Ectodermal cell (in vitro differentiated cells): ENCODE measurements around the gene OR52K1.
"Not testable (repeated sequence)": the region's sequence is repeated elsewhere in the genome, so short reads cannot be mapped to it uniquely, and the experiment has no call there.

Source experiments
- H3K27ac ChIP-seq: 2 replicates; pipeline ENCODE4 v1.7.0; 2013; ENCODE audit warnings: mild to moderate bottlenecking, low read depth, low read length; ENCODE audit not compliant: insufficient read depth, poor library complexity, severe bottlenecking
- H3K27me3 ChIP-seq: 2 replicates; pipeline ENCODE4 v1.7.0; 2013; ENCODE audit warnings: mild to moderate bottlenecking, low read length; ENCODE audit not compliant: insufficient read depth, control insufficient read depth, poor library complexity, severe bottlenecking
- H3K36me3 ChIP-seq: one replicate; pipeline ENCODE4 v1.7.0; 2013; ENCODE audit warnings: low read length; ENCODE audit not compliant: control insufficient read depth, insufficient read depth
- H3K4me1 ChIP-seq: one replicate; pipeline ENCODE4 v1.7.0; 2013; ENCODE audit warnings: low read length; ENCODE audit not compliant: control insufficient read depth, insufficient read depth
- H3K4me3 ChIP-seq: 2 replicates; pipeline ENCODE4 v1.7.0; 2013; ENCODE audit warnings: low read depth, low read length, control low read depth; ENCODE audit not compliant: insufficient read depth
- H3K9me3 ChIP-seq: 2 replicates; pipeline ENCODE4 v1.7.0; 2013; ENCODE audit warnings: mild to moderate bottlenecking, low read length, moderate library complexity; ENCODE audit not compliant: control insufficient read depth
- WGBS, 2 experiments: methylation state at CpG; one replicate each; pipeline ENCODE4 v1.1.7; 2013; ENCODE audit warnings: missing lambda C conversion rate in 2 of 2; 5-methylcytosine and 5-hydroxymethylcytosine counted together

The OR52K1 gene

DNA sequence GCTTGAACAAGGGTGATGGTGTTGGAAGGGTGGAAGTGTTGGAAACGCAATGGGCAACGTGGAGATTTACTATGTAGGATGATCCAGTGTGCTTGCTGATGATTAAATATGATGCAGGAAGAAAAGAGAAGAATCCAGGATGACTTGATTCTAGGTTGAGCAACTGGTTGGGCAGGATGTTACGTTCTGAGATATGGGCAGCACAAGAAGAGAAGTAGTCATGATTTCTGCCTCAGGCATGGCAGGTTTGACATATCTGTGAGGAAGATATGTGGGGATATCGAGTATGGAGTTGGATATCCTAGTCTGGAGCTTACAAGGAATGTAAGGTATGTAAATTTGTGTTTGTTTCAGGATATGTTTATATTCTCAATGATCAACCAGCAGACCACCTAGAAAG lies 1.9 kb downstream of the OR52K1 start:
- Histone ChIP-seq H3K4me3 (no peak overlapping the region), H3K27ac (no peak overlapping the region), H3K4me1 (no peaks in the 10 kb centered on the region), H3K27me3 (no peaks in the 10 kb centered on the region), H3K36me3 (no peaks in the 10 kb centered on the region), H3K9me3 (no peaks in the 10 kb centered on the region)
- 85 to 90% methylated on average over 4 of the region's 4 CpGs for WGBS, 2 experiments

- H3K4me1 ChIP-seq, H3K4me3 ChIP-seq, H3K36me3 ChIP-seq, H3K9me3 ChIP-seq, H3K27ac ChIP-seq, H3K27me3 ChIP-seq: not testable (repeated sequence)
- 81 to 92% methylated on average over 2 of the region's 2 CpGs for WGBS, 2 experiments
Observed at GRCh38 chr11:4491405-4491804, 9.0 kb downstream of the OR52K1 start.

GRCh38 chr11:4491878-4492606 lies 9.6 kb downstream of the OR52K1 start:
- no peaks in the 10 kb centered on the region for H3K27me3 ChIP-seq
- H3K4me1 ChIP-seq = no peaks in the 10 kb centered on the region
- H3K9me3 ChIP-seq = no peaks in the 10 kb centered on the region
- no peak overlapping the region for H3K27ac ChIP-seq
- no peak overlapping the region for H3K4me3 ChIP-seq
- 83 to 93% methylated on average over 4 of the region's 4 CpGs for WGBS, 2 experiments
- H3K36me3 ChIP-seq = no peaks in the 10 kb centered on the region

DNA sequence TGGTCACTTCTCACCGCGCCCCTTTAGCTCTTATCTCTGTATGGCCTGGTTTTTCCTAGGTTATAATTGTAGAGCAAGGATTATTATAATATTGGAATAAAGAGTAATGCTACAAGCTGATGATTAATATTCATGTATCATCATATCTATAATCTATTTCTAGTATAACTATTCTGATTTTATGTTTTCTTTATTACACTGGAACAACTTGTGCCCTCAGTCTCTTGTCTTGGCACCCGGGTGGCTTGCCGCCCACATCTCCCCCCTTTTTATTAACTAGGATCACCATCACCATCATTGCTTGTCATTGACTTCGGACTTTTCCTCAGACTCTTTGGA lies 11.0 kb downstream of the OR52K1 start:
- H3K4me3 ChIP-seq = no peak overlapping the region
- WGBS, 2 experiments = 66 to 82% methylated on average over 3 to 5 of the region's 5 CpGs
- no peaks in the 10 kb centered on the region for H3K9me3 ChIP-seq
- no peaks in the 10 kb centered on the region for H3K27me3 ChIP-seq
- H3K4me1 ChIP-seq = no peaks in the 10 kb centered on the region
- no peak overlapping the region for H3K27ac ChIP-seq
- no peaks in the 10 kb centered on the region for H3K36me3 ChIP-seq

DNA sequence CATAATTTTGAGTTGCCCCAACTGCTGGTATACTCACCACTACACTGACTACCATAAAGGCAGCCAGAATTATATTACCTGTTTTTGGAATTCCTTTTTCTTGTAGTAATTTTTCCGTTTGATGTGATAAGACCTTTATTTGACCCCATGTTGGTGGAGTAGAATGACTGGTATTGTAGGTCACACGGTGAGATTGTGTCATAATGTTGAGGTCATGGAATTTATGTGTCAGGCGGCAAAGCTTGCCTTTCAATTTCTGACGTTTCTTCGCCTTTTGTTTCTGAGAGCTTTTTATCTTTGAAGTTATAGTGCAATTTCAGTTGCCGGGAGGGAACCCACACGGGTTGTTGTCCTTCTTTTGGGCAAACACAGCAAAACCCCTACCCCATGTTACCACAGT lies 13.0 kb downstream of the OR52K1 start:
- Histone ChIP-seq H3K36me3 (no peaks in the 10 kb centered on the region), H3K27ac (no peak overlapping the region), H3K9me3 (no peaks in the 10 kb centered on the region), H3K4me1 (no peaks in the 10 kb centered on the region), H3K4me3 (no peak overlapping the region), H3K27me3 (no peaks in the 10 kb centered on the region)
- WGBS, 2 experiments = 89% methylated on average over 7 of the region's 7 CpGs

- Histone ChIP-seq H3K27me3 (no peaks in the 10 kb centered on the region), H3K9me3 (no peaks in the 10 kb centered on the region), H3K36me3 (no peaks in the 10 kb centered on the region), H3K4me3 (no peak overlapping the region), H3K4me1 (no peaks in the 10 kb centered on the region), H3K27ac (no peak overlapping the region)
- 88 to 93% methylated on average over 6 of the region's 6 CpGs for WGBS, 2 experiments
Observed at GRCh38 chr11:4495986-4496385, 13.5 kb downstream of the OR52K1 start.

GRCh38 chr11:4496557-4497248 lies 14.3 kb downstream of the OR52K1 start:
- H3K9me3 ChIP-seq = no peaks in the 10 kb centered on the region
- no peaks in the 10 kb centered on the region for H3K36me3 ChIP-seq
- H3K4me1 ChIP-seq = no peaks in the 10 kb centered on the region
- no peak overlapping the region for H3K27ac ChIP-seq
- no peaks in the 10 kb centered on the region for H3K27me3 ChIP-seq
- WGBS, 2 experiments = 92 to 95% methylated on average over 15 of the region's 15 CpGs
- no peak overlapping the region for H3K4me3 ChIP-seq

DNA sequence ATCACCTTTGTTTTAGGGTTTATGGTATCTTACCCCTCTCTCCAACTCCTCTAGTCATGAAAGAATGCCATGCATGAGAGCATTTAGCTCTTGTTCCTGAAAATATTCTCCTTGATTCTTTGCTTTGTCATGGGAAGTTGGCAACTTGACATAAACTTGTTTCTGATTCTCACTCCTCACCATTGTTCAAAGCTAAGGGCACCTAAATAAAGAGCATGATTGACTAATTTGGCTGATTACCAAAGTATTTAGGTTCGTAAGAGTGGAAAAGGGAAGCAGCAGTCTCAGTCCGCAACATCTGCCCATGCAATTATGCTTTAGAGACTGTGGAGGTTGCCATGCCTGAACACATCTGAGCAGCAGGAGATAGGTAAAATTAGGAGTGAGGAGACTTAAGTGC lies 26.4 kb downstream of the OR52K1 start:
- no peak overlapping the region for H3K27ac ChIP-seq
- WGBS, 2 experiments = 95 to 97% methylated on average over 2 of the region's 2 CpGs
- H3K27me3 ChIP-seq = no peaks in the 10 kb centered on the region
- H3K4me1 ChIP-seq = no peaks in the 10 kb centered on the region
- H3K4me3 ChIP-seq = no peak overlapping the region
- no peaks in the 10 kb centered on the region for H3K36me3 ChIP-seq
- no peaks in the 10 kb centered on the region for H3K9me3 ChIP-seq

GRCh38 chr11:4511282-4512245 lies 29.1 kb downstream of the OR52K1 start:
- Histone ChIP-seq H3K27ac (no peak overlapping the region), H3K9me3 (no peaks in the 10 kb centered on the region), H3K4me1 (no peaks in the 10 kb centered on the region), H3K4me3 (no peak overlapping the region), H3K36me3 (no peaks in the 10 kb centered on the region), H3K27me3 (no peaks in the 10 kb centered on the region)
- WGBS, 2 experiments = 90 to 97% methylated on average over 5 of the region's 5 CpGs

GRCh38 chr11:4514196-4514595 lies 31.8 kb downstream of the OR52K1 start:
- Histone ChIP-seq H3K4me3 (no peak overlapping the region), H3K4me1 (no peaks in the 10 kb centered on the region), H3K36me3 (no peaks in the 10 kb centered on the region), H3K27ac (no peak overlapping the region), H3K9me3 (no peaks in the 10 kb centered on the region), H3K27me3 (no peaks in the 10 kb centered on the region)
- WGBS, 2 experiments = 100% methylated on average over 1 of the region's 1 CpG; no CpG with 5 or more reads in 1 of the 2 experiments
